Heart left ventricle (tissue), 16 donors: Measurements from ENCODE around the gene TRMT6. TPM values are rescaled to one million over a fixed set of nuclear protein-coding genes. Genes with fewer than 3 reads are reported as not detected.

Experiments
- ATAC-seq, 4 donors: fragments of 200-7000 bp; cut with Tn5 transposase; one replicate each; pipeline ENCODE4 v1.9.1; 2020 to 2022; ENCODE audit warnings: moderate library complexity in 4 of 4, mild to moderate bottlenecking in 3 of 4, moderate number of reproducible peaks in 1 of 4
- DNase-seq, 5 donors: peaks; one replicate each; pipeline ENCODE4 v3.0.0-alpha.2; 2020
- H3K27ac ChIP-seq, 12 donors: fragments of 200-600 bp; sonication (generic) in 4 of 12; one replicate each; pipeline versions ENCODE4 v1.5.0 to v1.8.0; 2016 to 2022; ENCODE audit warnings: mild to moderate bottlenecking in 2 of 12
- H3K27me3 ChIP-seq, 9 donors: fragments of 200-600 bp; sonication (generic) in 2 of 9; one replicate each; pipeline versions ENCODE4 v1.5.1 to v1.8.0; 2016 to 2022; ENCODE audit warnings: mild to moderate bottlenecking in 3 of 9
- H3K36me3 ChIP-seq, 9 donors: fragments of 200-600 bp; sonication (generic) in 2 of 9; one replicate each; pipeline versions ENCODE4 v1.5.0 to v1.8.0; 2018 to 2022; ENCODE audit warnings: mild to moderate bottlenecking in 2 of 9
- H3K4me1 ChIP-seq, 12 donors: fragments of 200-600 bp; sonication (generic) in 4 of 12; one replicate each; pipeline versions ENCODE4 v1.5.0 to v1.8.0; 2016 to 2022; ENCODE audit warnings: mild to moderate bottlenecking in 3 of 12
- H3K4me3 ChIP-seq, 12 donors: fragments of 200-600 bp; sonication (generic) in 4 of 12; one replicate each; pipeline versions ENCODE4 v1.5.0 to v1.8.0; 2017 to 2022; ENCODE audit warnings: mild to moderate bottlenecking in 9 of 12, moderate library complexity in 4 of 12
- H3K9me3 ChIP-seq, 12 donors: fragments of 200-600 bp; sonication (generic) in 4 of 12; one replicate each; pipeline versions ENCODE4 v1.5.0 to v1.8.0; 2016 to 2022; ENCODE audit warnings: mild to moderate bottlenecking in 1 of 12
- CTCF ChIP-seq, 12 donors: fragments of 200-600 bp; sonication (generic) in 4 of 12; IDR thresholded peaks; one replicate each; pipeline versions ENCODE4 v1.5.0 to v1.8.0; 2018 to 2022; ENCODE audit warnings: antibody characterized with exemption in 12 of 12, mild to moderate bottlenecking in 5 of 12
- POLR2A ChIP-seq, 2 donors: fragments of 450-650 bp; IDR thresholded peaks; one replicate each; pipeline ENCODE4 v1.6.1; 2017; ENCODE audit warnings: antibody characterized with exemption in 2 of 2, mild to moderate bottlenecking in 2 of 2, moderate library complexity in 2 of 2
- WGBS, 4 donors: extraction: QIAGEN DNeasy Blood & Tissue Kit in 2 of 4; methylation state at CpG; one replicate each; pipeline versions ENCODE4 v1.1.5 to v1.1.7; 2013 to 2018; 5-methylcytosine and 5-hydroxymethylcytosine counted together
- intact Hi-C, 10 donors: fragments of 100-400 bp; cut with DNase I; formaldehyde crosslinking; loops; one replicate each; pipeline versions ENCODE4 v1.11.1 to v1.14.2; 2022
- polyA plus RNA-seq, 2 donors: library from polyadenylated mRNA; stranded (reverse); fragments of 200-250 nt; gene quantifications; one replicate each; pipeline ENCODE4 v1.2.3, GENCODE V29; 2013
- total RNA-seq, 9 donors: library from RNA; depleted of rRNA in 2 of 9; stranded (reverse); fragments of >200 nt in 2 of 9; fragmentation: NEBNext Ultra II Directional in 3 of 9; extraction: Animal tissue kit (Norgen Biotek cat#: 25700) in 3 of 9; gene quantifications; one replicate each; pipeline versions ENCODE4 v1.1.0 to v1.2.4, GENCODE V29; 2016 to 2023
- donor health status: ischemic (EF 13 %, LVEDD 7.1; RV severe dilation, severe dysfunction).
- donor health status: healthy with polysubstance abuse.
- donor health status: DM: no; HTN: yes; CAD: no.
- donor health status: DM: no; HTN: no; CAD: no.
- donor health status: ischemic (EF 25% LVEDD 6.9; RV normal size, moderate dysfunction).
- donor health status: ischemic (EF 25% LVEDD 5.7; RV mildly dilated, moderate dysfunction).
- donor health status: healthy.
- donor health status: DM: yes; HTN: yes; CAD: no.
- donor health status: ischemic (EF 35%, LVEDD 5.7; RV mildly dilated, moderate dysfunction).
- donor health status: nonischemic (EF 11% LVEDD 7.7; RV severe dilation, severe dysfunction).
- donor health status: DM: yes; HTN: yes; CAD: no.
- donor health status: PGD.
- donor health status: ischemic (EF 29% LVEDD 5.4; RV normal size, mild dysfunction).
- donor health status: nonischemic (EF 23%, LVEDD 6.1; RV moderate dilation, normal function).

TRMT6 gene
- total and polyA plus RNA-seq, 11 donors, result 4.8 to 18.2 (median 9.8) TPM

GRCh38 chr20:5925551-5925950 lies 24.8 kb downstream of the TRMT6 start:
- DNase-seq, result no peak
- TF ChIP-seq POLR2A (IDR thresholded peaks at IDR 0.05), result no peak
- no peak for TF ChIP-seq CTCF (IDR thresholded peaks at IDR 0.05)
- H3K4me3 ChIP-seq, result no peak overlapping the region
- no peaks in the 10 kb centered on the region for H3K4me1 ChIP-seq
- ATAC-seq, result no peak
- H3K36me3 ChIP-seq, result no peaks in the 10 kb centered on the region
- H3K27ac ChIP-seq, result no peak overlapping the region
- intact Hi-C loops, result loop anchor here in 1 of 10 donors (10.0 kb wide), 1 partner anchor 111 kb away; no protein-coding TSS in a partner anchor
- H3K9me3 ChIP-seq, result no peaks in the 10 kb centered on the region
- WGBS, 4 donors, result 60 to 74% (median 67%) methylated on average over 3 of the region's 3 CpGs
- H3K27me3 ChIP-seq, result no peaks in the 10 kb centered on the region

- TF ChIP-seq POLR2A (IDR thresholded peaks at IDR 0.05), result no peak
- TF ChIP-seq CTCF (IDR thresholded peaks at IDR 0.05), result no peak
- Histone ChIP-seq H3K27me3 (no peaks in the 10 kb centered on the region), H3K4me1 (peaks cover 0 to 10% (median 0%) of the 10 kb centered on the region in 12 donors), H3K36me3 (no peaks in the 10 kb centered on the region), H3K9me3 (no peaks in the 10 kb centered on the region), H3K4me3 (no peak overlapping the region), H3K27ac (no peak overlapping the region)
- DNase-seq (no peak), ATAC-seq (no peak)
- intact Hi-C loops, result loop anchor here in 1 of 10 donors (10.0 kb wide), 1 partner anchor 109 kb away; no protein-coding TSS in a partner anchor
- 62 to 68% (median 63%) methylated on average over 5 of the region's 5 CpGs for WGBS, 4 donors
Measured at GRCh38 chr20:5923493-5923892, 26.8 kb downstream of the TRMT6 start.

GRCh38 chr20:5920581-5920980 lies 29.8 kb downstream of the TRMT6 start:
- ATAC-seq (no peak), DNase-seq (no peak)
- no peaks in the 10 kb centered on the region for H3K9me3 ChIP-seq
- TF ChIP-seq CTCF (IDR thresholded peaks at IDR 0.05) (no peak), POLR2A (IDR thresholded peaks at IDR 0.05) (no peak)
- no peak overlapping the region for H3K4me3 ChIP-seq
- H3K36me3 ChIP-seq, result no peaks in the 10 kb centered on the region
- peaks cover 0 to 10% (median 0%) of the 10 kb centered on the region in 12 donors for H3K4me1 ChIP-seq
- intact Hi-C loops, result loop anchor here in 1 of 10 donors (10.0 kb wide), 1 partner anchor 106 kb away; no protein-coding TSS in a partner anchor
- peaks cover 0 to 4% (median 0%) of the 10 kb centered on the region in 9 donors for H3K27me3 ChIP-seq
- 19 to 43% (median 29%) methylated on average over 1 of the region's 1 CpG for WGBS, 4 donors
- no peak overlapping the region for H3K27ac ChIP-seq

- Histone ChIP-seq H3K9me3 (no peaks in the 10 kb centered on the region), H3K27me3 (peaks cover 0 to 4% (median 0%) of the 10 kb centered on the region in 9 donors), H3K36me3 (no peaks in the 10 kb centered on the region), H3K4me1 (peaks cover 0 to 10% (median 0%) of the 10 kb centered on the region in 12 donors), H3K27ac (no peak overlapping the region), H3K4me3 (no peak overlapping the region)
- intact Hi-C loops, result loop anchor here in 1 of 10 donors (10.0 kb wide), 1 partner anchor 105 kb away; no protein-coding TSS in a partner anchor
- DNase-seq (no peak), ATAC-seq (no peak)
- WGBS, 4 donors, result 64 to 78% (median 67%) methylated on average over 8 of the region's 8 CpGs
- TF ChIP-seq CTCF (IDR thresholded peaks at IDR 0.05) (no peak), POLR2A (IDR thresholded peaks at IDR 0.05) (no peak)
Measured at GRCh38 chr20:5919626-5920544, 30.4 kb downstream of the TRMT6 start.
